ENCODE results near the gene LPAR2.

Gene LPAR2

DNA sequence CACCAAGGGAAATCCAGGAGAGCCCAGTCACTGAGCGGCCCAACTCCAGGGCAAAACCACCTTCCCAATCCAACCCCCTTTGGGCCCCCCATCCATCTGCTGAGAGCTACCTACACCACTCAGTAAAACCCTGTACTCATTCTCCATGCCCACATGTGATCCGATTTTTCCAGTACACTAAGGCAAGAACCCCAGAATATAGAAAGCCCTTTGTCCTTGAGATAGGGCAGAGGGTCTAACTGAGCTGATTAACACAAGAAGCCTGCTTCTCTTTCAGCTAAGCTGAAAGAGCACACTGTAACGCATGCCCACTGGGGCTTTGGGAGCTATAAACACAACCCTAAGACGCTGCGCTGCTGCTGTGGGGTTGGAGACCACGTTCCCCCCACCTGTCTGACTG, 45.5 kb downstream of the LPAR2 start:
- no peak overlapping the region for H3K4me3 ChIP-seq (ENCODE audit: low read depth, low read length)
- DNase-seq (ENCODE audit: low read depth): no peak
- TF ChIP-seq, protein P1, sequence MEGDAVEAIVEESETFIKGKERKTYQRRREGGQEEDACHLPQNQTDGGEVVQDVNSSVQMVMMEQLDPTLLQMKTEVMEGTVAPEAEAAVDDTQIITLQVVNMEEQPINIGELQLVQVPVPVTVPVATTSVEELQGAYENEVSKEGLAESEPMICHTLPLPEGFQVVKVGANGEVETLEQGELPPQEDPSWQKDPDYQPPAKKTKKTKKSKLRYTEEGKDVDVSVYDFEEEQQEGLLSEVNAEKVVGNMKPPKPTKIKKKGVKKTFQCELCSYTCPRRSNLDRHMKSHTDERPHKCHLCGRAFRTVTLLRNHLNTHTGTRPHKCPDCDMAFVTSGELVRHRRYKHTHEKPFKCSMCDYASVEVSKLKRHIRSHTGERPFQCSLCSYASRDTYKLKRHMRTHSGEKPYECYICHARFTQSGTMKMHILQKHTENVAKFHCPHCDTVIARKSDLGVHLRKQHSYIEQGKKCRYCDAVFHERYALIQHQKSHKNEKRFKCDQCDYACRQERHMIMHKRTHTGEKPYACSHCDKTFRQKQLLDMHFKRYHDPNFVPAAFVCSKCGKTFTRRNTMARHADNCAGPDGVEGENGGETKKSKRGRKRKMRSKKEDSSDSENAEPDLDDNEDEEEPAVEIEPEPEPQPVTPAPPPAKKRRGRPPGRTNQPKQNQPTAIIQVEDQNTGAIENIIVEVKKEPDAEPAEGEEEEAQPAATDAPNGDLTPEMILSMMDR (IDR thresholded peaks at IDR 0.05; ENCODE audit: insufficient read depth, low read depth, low read length, missing control alignments): no peak

DNA sequence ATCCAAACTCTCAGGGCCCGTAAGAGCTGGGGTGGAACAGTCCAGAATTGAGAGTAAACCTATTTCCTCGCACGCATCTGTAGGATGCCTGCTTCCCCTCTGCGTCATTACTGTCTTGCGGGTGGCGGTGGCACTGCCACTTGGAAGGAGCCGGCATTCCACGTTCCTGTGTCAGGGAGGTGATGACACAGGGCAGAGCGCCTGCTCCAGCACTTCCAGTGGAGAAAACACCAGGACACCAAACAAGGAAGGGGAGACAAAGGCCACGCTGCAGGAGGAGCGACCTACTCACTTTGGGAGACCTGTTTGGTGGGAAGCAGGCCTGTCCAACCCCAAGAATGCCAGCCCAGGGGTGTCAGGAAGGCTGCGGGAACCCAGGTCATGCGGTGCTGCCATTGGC, 46.6 kb downstream of the LPAR2 start:
- TF ChIP-seq, protein P1 (IDR thresholded peaks at IDR 0.05; ENCODE audit: insufficient read depth, low read depth, low read length, missing control alignments): no peak
- H3K4me3 ChIP-seq (ENCODE audit: low read depth, low read length): no peak overlapping the region
- DNase-seq (ENCODE audit: low read depth): no peak

DNA sequence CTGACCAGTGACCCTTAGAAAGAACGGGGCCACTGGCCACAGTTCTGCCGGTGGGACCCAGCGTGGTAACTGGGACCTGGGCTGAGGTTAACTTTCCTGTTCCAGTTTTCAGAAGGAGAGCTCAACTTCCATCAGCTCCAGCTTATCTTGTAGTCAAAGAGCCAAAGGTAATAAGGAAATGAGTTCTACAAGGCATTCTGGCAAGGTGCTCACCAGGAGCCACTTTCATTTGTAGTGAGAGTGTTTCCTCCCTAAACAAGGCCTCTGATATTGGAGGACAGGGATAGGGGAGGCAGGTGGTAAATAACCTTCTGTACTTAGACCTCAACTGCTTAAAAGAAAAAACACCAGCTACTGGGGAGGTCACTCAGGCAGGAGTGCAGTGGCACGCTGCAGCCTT, 47.6 kb downstream of the LPAR2 start:
- DNase-seq (ENCODE audit: low read depth): no peak
- no peak overlapping the region for H3K4me3 ChIP-seq (ENCODE audit: low read depth, low read length)
- TF ChIP-seq, protein P1 (IDR thresholded peaks at IDR 0.05; ENCODE audit: insufficient read depth, low read depth, low read length, missing control alignments): no peak

DNA sequence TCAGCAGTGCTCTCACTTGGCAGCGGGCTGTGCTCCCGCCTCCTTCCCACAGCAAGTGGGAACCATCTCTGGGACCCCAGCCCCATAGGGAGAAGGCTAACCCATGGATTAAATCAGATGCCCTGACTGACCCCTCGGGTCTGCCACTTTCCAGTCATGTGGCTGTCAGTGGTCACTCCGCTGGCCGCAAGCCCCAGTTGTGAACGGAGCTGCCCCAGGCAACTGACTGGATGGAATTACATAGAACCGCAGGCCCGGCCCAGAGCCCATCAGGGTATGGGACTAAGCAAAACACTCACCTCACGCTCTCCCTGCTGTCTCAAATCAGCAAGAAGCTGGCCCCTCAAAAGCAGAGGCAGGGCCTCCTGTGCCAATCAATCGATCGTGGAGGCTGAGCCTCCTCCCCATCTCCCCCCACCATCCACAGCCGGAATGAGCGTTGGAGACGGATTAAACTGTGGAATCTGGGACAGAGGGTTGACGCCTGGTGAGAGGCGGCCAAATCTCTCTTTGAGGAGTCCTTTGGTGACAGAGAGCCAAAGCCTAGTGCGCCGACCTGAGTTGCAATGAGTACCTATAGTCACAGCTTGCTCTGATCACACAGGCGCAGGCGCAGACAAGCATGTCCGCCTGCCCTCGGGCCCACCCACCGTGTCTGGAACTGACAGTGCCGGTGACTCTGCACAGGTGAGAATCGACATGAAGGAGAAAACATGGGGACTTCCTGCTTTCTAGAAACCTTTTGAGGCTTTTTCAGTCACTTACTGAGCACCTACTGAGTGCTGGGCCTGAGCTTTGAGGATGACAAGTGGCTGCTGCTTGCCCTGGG, 48.3 kb downstream of the LPAR2 start:
- TF ChIP-seq, protein P1 (IDR thresholded peaks at IDR 0.05; ENCODE audit: insufficient read depth, low read depth, low read length, missing control alignments): no peak
- no peak overlapping the region for H3K4me3 ChIP-seq (ENCODE audit: low read depth, low read length)
- DNase-seq (ENCODE audit: low read depth): no peak

DNA sequence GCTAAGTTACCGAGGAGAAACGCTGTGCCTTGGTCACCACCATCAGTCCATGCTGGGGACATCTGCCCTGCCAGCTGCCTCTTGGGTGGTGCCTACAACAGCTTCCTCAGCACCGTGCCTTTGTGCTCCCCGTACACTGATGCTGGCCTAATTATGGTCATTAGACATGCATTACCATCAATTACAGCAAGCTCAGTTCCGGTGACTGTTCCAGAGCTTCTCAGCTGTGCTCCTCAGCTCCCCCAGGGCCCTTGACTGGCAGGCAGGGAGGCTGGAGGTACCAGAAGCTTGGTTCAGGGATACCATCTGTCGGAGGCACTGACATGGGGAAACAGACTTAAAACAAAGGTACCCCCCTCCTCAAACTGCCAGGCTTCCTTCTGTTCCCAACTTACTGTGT, 49.8 kb downstream of the LPAR2 start:
- H3K4me3 ChIP-seq (ENCODE audit: low read depth, low read length): no peak overlapping the region
- TF ChIP-seq, protein P1 (IDR thresholded peaks at IDR 0.05; ENCODE audit: insufficient read depth, low read depth, low read length, missing control alignments): no peak
- DNase-seq (ENCODE audit: low read depth): no peak

DNA sequence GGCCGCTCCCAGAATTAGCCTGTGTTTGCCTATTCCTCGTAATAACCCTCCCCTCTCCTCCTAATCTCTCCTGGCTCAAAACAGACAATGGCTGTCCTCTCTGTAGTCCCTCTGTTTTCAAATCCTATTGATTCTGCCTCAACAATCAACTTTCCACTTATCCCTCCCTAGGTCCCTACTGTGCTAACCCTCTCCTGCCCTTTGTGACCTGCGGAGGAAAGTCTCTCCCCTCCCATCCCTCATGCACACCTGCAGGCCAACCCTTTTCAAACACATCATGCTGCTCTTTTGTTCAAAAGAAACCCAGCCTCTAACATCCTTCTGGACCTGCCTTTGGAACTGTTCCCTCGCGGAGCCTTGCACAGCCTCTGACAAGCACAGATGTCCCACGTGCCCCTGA, 52.6 kb downstream of the LPAR2 start:
- H3K4me3 ChIP-seq (ENCODE audit: low read depth, low read length): no peak overlapping the region
- DNase-seq (ENCODE audit: low read depth): no peak
- TF ChIP-seq, protein P1 (IDR thresholded peaks at IDR 0.05; ENCODE audit: insufficient read depth, low read depth, low read length, missing control alignments): no peak

Measured in GM12865 (cell line).